Tibial nerve (tissue), 4 donors: ENCODE results near the gene MAP3K7.

Experiments used
- EP300 ChIP-seq, 2 donors: sonication (generic); formaldehyde crosslinking; IDR thresholded peaks; one replicate each; pipeline ENCODE4 v1.6.1; 2017; ENCODE audit warnings: antibody characterized with exemption in 2 of 2, mild to moderate bottlenecking in 1 of 2
- TF ChIP-seq, protein P1 (sequence below), 5 experiments: fragments of 200-600 bp in 3 of 5; fragments of 450-650 bp in 2 of 5; sonication (generic) in 3 of 5; IDR thresholded peaks; one replicate each; pipeline ENCODE4 v1.5.1; 2016 to 2019; ENCODE audit warnings: antibody characterized with exemption in 5 of 5, mild to moderate bottlenecking in 3 of 5, moderate library complexity in 2 of 5

- TF ChIP-seq, protein P1, sequence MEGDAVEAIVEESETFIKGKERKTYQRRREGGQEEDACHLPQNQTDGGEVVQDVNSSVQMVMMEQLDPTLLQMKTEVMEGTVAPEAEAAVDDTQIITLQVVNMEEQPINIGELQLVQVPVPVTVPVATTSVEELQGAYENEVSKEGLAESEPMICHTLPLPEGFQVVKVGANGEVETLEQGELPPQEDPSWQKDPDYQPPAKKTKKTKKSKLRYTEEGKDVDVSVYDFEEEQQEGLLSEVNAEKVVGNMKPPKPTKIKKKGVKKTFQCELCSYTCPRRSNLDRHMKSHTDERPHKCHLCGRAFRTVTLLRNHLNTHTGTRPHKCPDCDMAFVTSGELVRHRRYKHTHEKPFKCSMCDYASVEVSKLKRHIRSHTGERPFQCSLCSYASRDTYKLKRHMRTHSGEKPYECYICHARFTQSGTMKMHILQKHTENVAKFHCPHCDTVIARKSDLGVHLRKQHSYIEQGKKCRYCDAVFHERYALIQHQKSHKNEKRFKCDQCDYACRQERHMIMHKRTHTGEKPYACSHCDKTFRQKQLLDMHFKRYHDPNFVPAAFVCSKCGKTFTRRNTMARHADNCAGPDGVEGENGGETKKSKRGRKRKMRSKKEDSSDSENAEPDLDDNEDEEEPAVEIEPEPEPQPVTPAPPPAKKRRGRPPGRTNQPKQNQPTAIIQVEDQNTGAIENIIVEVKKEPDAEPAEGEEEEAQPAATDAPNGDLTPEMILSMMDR (IDR thresholded peaks at IDR 0.05) = no peak
- no peak for TF ChIP-seq EP300 (IDR thresholded peaks at IDR 0.05)
These were observed 72.4 kb downstream of the MAP3K7 start for GRCh38 chr6:90514496-90514895.
